SH-SY5Y (cell line): ENCODE measurements around the gene STAT4.

Experiments used
- GATA2 ChIP-seq: IDR thresholded peaks from 2 replicates; pipeline ENCODE4 v1.6.1; 2011; ENCODE audit warnings: mild to moderate bottlenecking, low read depth, low read length
- GATA3 ChIP-seq: IDR thresholded peaks from 2 replicates; pipeline ENCODE4 v1.6.1; 2011; ENCODE audit warnings: low read depth, mild to moderate bottlenecking, low read length, moderate library complexity

GRCh38 chr2:191169456-191170300, 18.9 kb upstream of the STAT4 start:
- TF ChIP-seq GATA2: no peak
- no peak for TF ChIP-seq GATA3
